ENCODE results near the gene SESN3. TPM values are rescaled to one million over a fixed set of nuclear protein-coding genes. Genes with fewer than 3 reads are reported as not detected.
"Not testable (repeated sequence)": the region's sequence is repeated elsewhere in the genome, so short reads cannot be mapped to it uniquely, and the experiment has no call there.

Gene SESN3
- 8.8 and 10.4 TPM in 2 replicates for total RNA-seq (2014; rRNA removed; shearing (Covaris generic))
- 4.7 and 5.1 TPM in 2 replicates for polyA plus RNA-seq (2015; cell fraction: cytosol; rRNA removed)
- polyA plus RNA-seq (2015; cell fraction: nucleus; rRNA removed), result 4.1 and 4.5 TPM in 2 replicates

GRCh38 chr11:95231127-95231880 lies at the start of gene SESN3:
Gene SESN3 (minus strand): TSS chr11:95231202. CDS start chr11:95230860, 342 bp downstream.
- in situ Hi-C loops (cut with HindIII; ENCODE audit: low pct_unique_long_range_greater_than_20kb, low sequenced_read_pairs), result no loop called here

GRCh38 chr11:95279921-95280868 lies 49.2 kb upstream of the SESN3 start:
- DNase-seq (ENCODE audit: low read depth, low spot score), result no peak
- in situ Hi-C loops (cut with HindIII; ENCODE audit: low pct_unique_long_range_greater_than_20kb, low sequenced_read_pairs), result no loop called here

More at GRCh38 chr11:95231127-95231880, at the start of gene SESN3:
- DNase-seq (ENCODE audit: low read depth, low spot score), result peak; percentile 97

- in situ Hi-C loops (cut with HindIII; ENCODE audit: low pct_unique_long_range_greater_than_20kb, low sequenced_read_pairs), result no loop called here
- no peak for DNase-seq (ENCODE audit: low read depth, low spot score)
Observed at GRCh38 chr11:95277868-95278267, 46.9 kb upstream of the SESN3 start.

- in situ Hi-C loops (cut with HindIII; ENCODE audit: low pct_unique_long_range_greater_than_20kb, low sequenced_read_pairs), result no loop called here
- DNase-seq (ENCODE audit: low read depth, low spot score), result no peak
Observed at GRCh38 chr11:95276139-95276538, 45.1 kb upstream of the SESN3 start.

- in situ Hi-C loops (cut with HindIII; ENCODE audit: low pct_unique_long_range_greater_than_20kb, low sequenced_read_pairs); DNase-seq (ENCODE audit: low read depth, low spot score): not testable (repeated sequence)
Observed at GRCh38 chr11:95273618-95274017, 42.6 kb upstream of the SESN3 start.

GRCh38 chr11:95269036-95269819 lies 38.2 kb upstream of the SESN3 start:
- in situ Hi-C loops (cut with HindIII; ENCODE audit: low pct_unique_long_range_greater_than_20kb, low sequenced_read_pairs), result no loop called here
- no peak for DNase-seq (ENCODE audit: low read depth, low spot score)

GRCh38 chr11:95268391-95268790 lies 37.4 kb upstream of the SESN3 start:
- in situ Hi-C loops (cut with HindIII; ENCODE audit: low pct_unique_long_range_greater_than_20kb, low sequenced_read_pairs), result no loop called here
- DNase-seq (ENCODE audit: low read depth, low spot score), result no peak

- in situ Hi-C loops (cut with HindIII; ENCODE audit: low pct_unique_long_range_greater_than_20kb, low sequenced_read_pairs), result no loop called here
- DNase-seq (ENCODE audit: low read depth, low spot score), result no peak
Observed at GRCh38 chr11:95267601-95268213, 36.7 kb upstream of the SESN3 start.

GRCh38 chr11:95266751-95267374 lies 35.9 kb upstream of the SESN3 start:
- in situ Hi-C loops (cut with HindIII; ENCODE audit: low pct_unique_long_range_greater_than_20kb, low sequenced_read_pairs), result no loop called here
- DNase-seq (ENCODE audit: low read depth, low spot score), result no peak

- DNase-seq (ENCODE audit: low read depth, low spot score), result no peak
- in situ Hi-C loops (cut with HindIII; ENCODE audit: low pct_unique_long_range_greater_than_20kb, low sequenced_read_pairs), result no loop called here
Observed at GRCh38 chr11:95264881-95265280, 33.9 kb upstream of the SESN3 start.

GRCh38 chr11:95262994-95263765 lies 32.2 kb upstream of the SESN3 start:
- DNase-seq (ENCODE audit: low read depth, low spot score), result no peak
- in situ Hi-C loops (cut with HindIII; ENCODE audit: low pct_unique_long_range_greater_than_20kb, low sequenced_read_pairs), result no loop called here

GRCh38 chr11:95257456-95257971 lies 26.5 kb upstream of the SESN3 start:
- in situ Hi-C loops (cut with HindIII; ENCODE audit: low pct_unique_long_range_greater_than_20kb, low sequenced_read_pairs), result no loop called here
- DNase-seq (ENCODE audit: low read depth, low spot score), result no peak

GRCh38 chr11:95256321-95256779 lies 25.3 kb upstream of the SESN3 start:
- in situ Hi-C loops (cut with HindIII; ENCODE audit: low pct_unique_long_range_greater_than_20kb, low sequenced_read_pairs), result no loop called here
- no peak for DNase-seq (ENCODE audit: low read depth, low spot score)

GRCh38 chr11:95255251-95256145 lies 24.5 kb upstream of the SESN3 start:
- no peak for DNase-seq (ENCODE audit: low read depth, low spot score)

GRCh38 chr11:95254716-95255115 lies 23.7 kb upstream of the SESN3 start:
- no peak for DNase-seq (ENCODE audit: low read depth, low spot score)
- in situ Hi-C loops (cut with HindIII; ENCODE audit: low pct_unique_long_range_greater_than_20kb, low sequenced_read_pairs), result no loop called here

More at GRCh38 chr11:95255251-95256145, 24.5 kb upstream of the SESN3 start:
- in situ Hi-C loops (cut with HindIII; ENCODE audit: low pct_unique_long_range_greater_than_20kb, low sequenced_read_pairs), result no loop called here

All from SK-MEL-5 (cell line).